Measurements from ENCODE around the gene FIGN.

- TF ChIP-seq CTCF (IDR thresholded peaks at IDR 0.05), result no peak
- no peak for TF ChIP-seq TEAD4 (CRISPR knock-in tag; IDR thresholded peaks at IDR 0.05)
- TF ChIP-seq, protein P1, sequence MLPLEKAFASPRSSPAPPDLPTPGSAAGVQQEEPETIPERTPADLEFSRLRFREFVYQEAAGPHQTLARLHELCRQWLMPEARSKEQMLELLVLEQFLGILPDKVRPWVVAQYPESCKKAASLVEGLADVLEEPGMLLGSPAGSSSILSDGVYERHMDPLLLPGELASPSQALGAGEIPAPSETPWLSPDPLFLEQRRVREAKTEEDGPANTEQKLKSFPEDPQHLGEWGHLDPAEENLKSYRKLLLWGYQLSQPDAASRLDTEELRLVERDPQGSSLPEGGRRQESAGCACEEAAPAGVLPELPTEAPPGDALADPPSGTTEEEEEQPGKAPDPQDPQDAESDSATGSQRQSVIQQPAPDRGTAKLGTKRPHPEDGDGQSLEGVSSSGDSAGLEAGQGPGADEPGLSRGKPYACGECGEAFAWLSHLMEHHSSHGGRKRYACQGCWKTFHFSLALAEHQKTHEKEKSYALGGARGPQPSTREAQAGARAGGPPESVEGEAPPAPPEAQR (CRISPR knock-in tag; IDR thresholded peaks at IDR 0.05), result no peak
- TF ChIP-seq ZNF396 (CRISPR knock-in tag; IDR thresholded peaks at IDR 0.05; ENCODE audit: borderline replicate concordance), result no peak
- no peak for TF ChIP-seq MAX (CRISPR knock-in tag; IDR thresholded peaks at IDR 0.05)
- no peak for TF ChIP-seq E2F4 (CRISPR knock-in tag; IDR thresholded peaks at IDR 0.05; ENCODE audit: borderline replicate concordance, low read depth)
- no peak for TF ChIP-seq ZNF138 (CRISPR knock-in tag; conservative IDR thresholded peaks at IDR 0.05)
- TF ChIP-seq ATF2 (CRISPR knock-in tag; IDR thresholded peaks at IDR 0.05; ENCODE audit: borderline replicate concordance, low read depth), result no peak
- no peak for TF ChIP-seq NR3C1 (CRISPR knock-in tag; conservative IDR thresholded peaks at IDR 0.05; ENCODE audit: low read depth)
Measured at GRCh38 chr2:163756588-163756987, 20.8 kb upstream of the FIGN start.
